Gastroesophageal sphincter (tissue), 4 donors: ENCODE results near the gene ADAMTS7. TPM values are rescaled to one million over a fixed set of nuclear protein-coding genes. Genes with fewer than 3 reads are reported as not detected.
"Not testable (repeated sequence)": the region's sequence is repeated elsewhere in the genome, so short reads cannot be mapped to it uniquely, and the experiment has no call there.

Experiments
- ATAC-seq: fragments of 150-250 bp; one replicate; pipeline ENCODE4 v1.9.1; 2016; ENCODE audit warnings: mild to moderate bottlenecking, moderate library complexity
- H3K27ac ChIP-seq, 4 donors: fragments of 200-600 bp; sonication (generic) in 3 of 4; 1 replicate in 3 of 4; 2 replicates in 1 of 4; pipeline ENCODE4 v1.5.1; 2016 to 2019
- H3K27me3 ChIP-seq: fragments of 200-600 bp; sonication (generic); one replicate; pipeline ENCODE4 v1.5.1; 2019
- H3K36me3 ChIP-seq, 2 donors: fragments of 200-600 bp; sonication (generic); one replicate each; pipeline ENCODE4 v1.5.1; 2019; ENCODE audit warnings: control low read depth in 1 of 2
- H3K4me1 ChIP-seq, 3 donors: fragments of 200-600 bp; sonication (generic); 1 replicate in 2 of 3; 2 replicates in 1 of 3; pipeline ENCODE4 v1.5.1; 2016 to 2019; ENCODE audit warnings: control low read depth in 2 of 3
- H3K4me3 ChIP-seq, 2 donors: fragments of 200-600 bp; sonication (generic); one replicate each; pipeline ENCODE4 v1.5.1; 2019; ENCODE audit warnings: mild to moderate bottlenecking in 1 of 2, moderate library complexity in 1 of 2
- H3K9me3 ChIP-seq, 3 donors: fragments of 200-600 bp; sonication (generic); one replicate each; pipeline ENCODE4 v1.5.1; 2017 to 2019; ENCODE audit warnings: control low read depth in 2 of 3
- CTCF ChIP-seq, 4 experiments: fragments of 200-600 bp in 2 of 4; fragments of 450-650 bp in 2 of 4; sonication (generic) in 1 of 4; IDR thresholded peaks; one replicate each; pipeline ENCODE4 v1.5.1; 2017 to 2019; ENCODE audit warnings: antibody characterized with exemption in 4 of 4, mild to moderate bottlenecking in 2 of 4, moderate library complexity in 2 of 4
- EP300 ChIP-seq: sonication (generic); formaldehyde crosslinking; IDR thresholded peaks from one replicate; pipeline ENCODE4 v1.6.1; 2017; ENCODE audit warnings: antibody characterized with exemption, mild to moderate bottlenecking
- POLR2A ChIP-seq, 2 donors: fragments of 450-650 bp; IDR thresholded peaks; one replicate each; pipeline ENCODE4 v1.6.1; 2017; ENCODE audit warnings: antibody characterized with exemption in 2 of 2, mild to moderate bottlenecking in 2 of 2, moderate library complexity in 1 of 2
- POLR2AphosphoS5 ChIP-seq: sonication (generic); formaldehyde crosslinking; IDR thresholded peaks from one replicate; pipeline ENCODE4 v1.6.1; 2017; ENCODE audit warnings: antibody characterized with exemption
- WGBS, 2 donors: methylation state at CpG; one replicate each; pipeline ENCODE4 v1.1.5; 2018; ENCODE audit warnings: low coverage in 1 of 2; 5-methylcytosine and 5-hydroxymethylcytosine counted together
- total RNA-seq, 4 donors: library from RNA; depleted of rRNA; stranded (reverse); fragments of >200 nt; gene quantifications; one replicate each; pipeline ENCODE4 v1.1.0, GENCODE V29; 2016

The ADAMTS7 gene
- total RNA-seq, 4 donors from 2014 or later = 2.6 to 9.7 (median 4.4) TPM

GRCh38 chr15:78772738-78773137 is 38.5 kb downstream of the ADAMTS7 start:
- no peaks in the 10 kb centered on the region for H3K27me3 ChIP-seq
- H3K36me3 ChIP-seq = no peaks in the 10 kb centered on the region
- no peak overlapping the region for H3K4me3 ChIP-seq
- H3K4me1 ChIP-seq = no peaks in the 10 kb centered on the region
- ATAC-seq = no peak
- TF ChIP-seq CTCF (IDR thresholded peaks at IDR 0.05) (no peak), EP300 (no peak), POLR2AphosphoS5 (no peak), POLR2A (IDR thresholded peaks at IDR 0.05) (no peak)
- H3K27ac ChIP-seq = no peak overlapping the region
- no CpG with 5 or more reads among the region's 11 CpGs for WGBS, 2 donors
- H3K9me3 ChIP-seq = no peaks in the 10 kb centered on the region

- H3K27me3 ChIP-seq, H3K4me3 ChIP-seq, H3K36me3 ChIP-seq, H3K9me3 ChIP-seq, ATAC-seq, H3K27ac ChIP-seq, H3K4me1 ChIP-seq: not testable (repeated sequence)
- WGBS, 2 donors = 100% methylated on average over 1 of the region's 23 CpGs; no CpG with 5 or more reads in 1 of the 2 donors
These were observed 39.7 kb downstream of the ADAMTS7 start for GRCh38 chr15:78771436-78772000.

DNA sequence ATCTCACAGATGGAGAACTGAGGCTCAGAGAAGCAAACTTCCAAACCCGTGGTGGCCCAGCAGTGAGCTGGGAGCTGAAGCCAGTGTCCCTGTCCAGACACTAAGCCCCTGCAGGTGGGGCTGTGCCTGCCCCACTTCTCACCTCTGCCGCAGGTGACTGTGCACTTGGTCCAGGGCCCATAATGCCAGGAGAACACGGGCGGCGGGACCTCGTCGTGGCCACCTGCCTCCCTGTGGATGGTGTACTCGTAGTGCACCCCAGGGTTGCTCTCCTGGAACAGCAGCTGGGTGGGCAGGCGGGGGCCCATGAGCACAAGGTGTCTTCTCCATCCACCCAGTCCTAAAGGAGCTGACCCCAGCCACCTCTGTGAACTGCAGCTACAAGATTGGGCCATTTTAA is 40.2 kb downstream of the ADAMTS7 start:
- H3K27ac ChIP-seq, H3K4me3 ChIP-seq, H3K9me3 ChIP-seq, H3K27me3 ChIP-seq, ATAC-seq, H3K36me3 ChIP-seq, H3K4me1 ChIP-seq: not testable (repeated sequence)
- no CpG with 5 or more reads among the region's 9 CpGs for WGBS, 2 donors

DNA sequence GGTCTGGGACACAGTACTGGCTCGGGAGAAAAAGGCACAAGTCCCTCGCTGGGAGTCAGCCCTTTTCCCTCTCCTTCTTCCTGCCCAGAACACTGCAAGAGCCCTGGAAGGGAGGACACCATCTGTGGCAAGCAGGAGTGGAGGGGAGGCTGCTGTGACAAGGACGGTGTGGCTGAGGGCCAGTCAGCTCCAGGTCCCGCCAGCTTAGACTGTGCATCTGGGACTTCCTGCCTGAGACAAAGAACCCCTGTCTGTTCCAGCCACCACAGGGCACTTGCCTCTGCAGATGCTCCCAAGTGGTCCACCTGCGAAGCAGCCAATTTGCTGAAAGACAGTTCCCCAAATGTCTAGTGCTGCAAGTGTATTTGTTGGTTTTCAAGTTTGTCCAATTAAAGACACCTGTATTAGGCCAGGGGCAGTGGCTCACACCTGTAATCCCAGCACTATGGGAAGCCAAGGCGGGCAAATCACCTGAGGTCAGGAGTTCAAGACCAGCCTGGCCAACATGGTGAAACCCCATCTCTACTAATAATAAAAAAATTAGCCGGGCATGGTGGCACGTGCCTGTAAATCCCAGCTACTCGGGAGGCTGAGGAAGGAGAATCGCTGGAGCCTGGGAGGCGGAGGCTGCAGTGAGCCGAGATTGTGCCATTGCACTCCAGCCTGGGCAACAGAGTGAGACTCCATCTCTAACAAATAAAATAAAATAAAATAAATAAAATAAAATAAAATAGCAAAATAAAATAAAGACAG is 41.6 kb downstream of the ADAMTS7 start:
- not testable (repeated sequence) for H3K27ac ChIP-seq, H3K4me1 ChIP-seq, H3K4me3 ChIP-seq, H3K36me3 ChIP-seq, ATAC-seq, H3K27me3 ChIP-seq, H3K9me3 ChIP-seq
- WGBS, 2 donors = 82 to 89% methylated on average over 5 to 7 of the region's 12 CpGs

- Histone ChIP-seq H3K27ac (no peak overlapping the region), H3K4me1 (no peaks in the 10 kb centered on the region), H3K9me3 (no peaks in the 10 kb centered on the region), H3K36me3 (no peaks in the 10 kb centered on the region), H3K4me3 (no peak overlapping the region), H3K27me3 (no peaks in the 10 kb centered on the region)
- 71 to 95% methylated on average over 3 of the region's 18 CpGs for WGBS, 2 donors
- TF ChIP-seq POLR2A (IDR thresholded peaks at IDR 0.05) = no peak
- TF ChIP-seq EP300 = no peak
- TF ChIP-seq POLR2AphosphoS5 = no peak
- TF ChIP-seq CTCF (IDR thresholded peaks at IDR 0.05) = no peak
- no peak for ATAC-seq
These were observed 42.5 kb downstream of the ADAMTS7 start for GRCh38 chr15:78768531-78769408.

DNA sequence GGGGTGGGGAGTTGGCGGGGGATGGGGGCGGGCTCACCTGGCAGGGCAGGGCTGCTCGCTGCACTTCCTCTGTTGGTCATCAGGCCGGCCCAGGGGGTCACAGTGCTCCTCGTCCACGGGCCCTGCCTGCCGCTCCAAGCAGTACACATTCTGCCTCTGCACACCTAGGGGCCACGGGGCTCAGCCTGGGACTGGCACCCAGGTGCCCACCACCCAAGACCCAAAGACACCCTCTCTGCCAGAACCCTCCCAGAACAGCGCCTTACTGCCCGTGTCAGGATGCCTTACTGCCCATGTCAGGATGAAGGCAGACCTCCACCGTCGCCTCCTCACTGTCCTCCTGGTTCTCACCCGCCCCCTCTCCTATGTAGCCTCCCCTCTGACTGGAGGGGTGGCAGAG is 43.2 kb downstream of the ADAMTS7 start:
- 92% methylated on average over 4 of the region's 13 CpGs; no CpG with 5 or more reads in 1 of the 2 donors for WGBS, 2 donors
- ATAC-seq = no peak
- Histone ChIP-seq H3K4me1 (no peaks in the 10 kb centered on the region), H3K36me3 (no peaks in the 10 kb centered on the region), H3K4me3 (no peak overlapping the region), H3K27ac (no peak overlapping the region), H3K9me3 (no peaks in the 10 kb centered on the region), H3K27me3 (no peaks in the 10 kb centered on the region)
- TF ChIP-seq POLR2AphosphoS5 = no peak
- TF ChIP-seq POLR2A (IDR thresholded peaks at IDR 0.05) = no peak
- TF ChIP-seq CTCF (IDR thresholded peaks at IDR 0.05) = no peak
- no peak for TF ChIP-seq EP300
